OCI-LY3 (cell line): Measurements from ENCODE around the gene ZMYM5.

ENCODE experiments used
- H2AFZ ChIP-seq: fragments of 200-600, 300-600 bp; shearing (Covaris generic); 2 replicates; pipeline ENCODE4 v1.6.0; 2014; ENCODE audit warnings: antibody characterized with exemption, low read depth, low read length
- H3K27ac ChIP-seq: fragments of 200-600, 300-600 bp; sonication (generic); 2 replicates; pipeline ENCODE4 v1.5.1; 2014; ENCODE audit warnings: mild to moderate bottlenecking, low read length, moderate library complexity, mixed read lengths
- H3K27me3 ChIP-seq: fragments of 200-600, 300-600 bp; sonication (generic); 2 replicates; pipeline ENCODE4 v1.6.1; 2014; ENCODE audit warnings: low read depth, low read length, mixed read lengths
- H3K36me3 ChIP-seq: fragments of 200-600, 300-600 bp; sonication (generic); replicated peaks from 2 replicates; pipeline ENCODE3; 2014; ENCODE audit warnings: low read depth, low read length, mixed read lengths
- H3K4me1 ChIP-seq: fragments of 300-600, 200-600 bp; sonication (generic); 2 replicates; pipeline ENCODE4 v1.6.1; 2014; ENCODE audit warnings: low read length, mixed read lengths
- H3K4me2 ChIP-seq: fragments of 200-600, 300-600 bp; sonication (generic); 2 replicates; pipeline ENCODE4 v1.6.1; 2014; ENCODE audit warnings: low read length, mixed read lengths
- H3K4me3 ChIP-seq: fragments of 300-600, 200-600 bp; sonication (generic); 2 replicates; pipeline ENCODE4 v1.5.1; 2014; ENCODE audit warnings: antibody characterized with exemption, mild to moderate bottlenecking, low read length, moderate library complexity
- H3K79me2 ChIP-seq: fragments of 300-600, 200-600 bp; shearing (Covaris generic); 2 replicates; pipeline ENCODE4 v1.6.1; 2014; ENCODE audit warnings: mild to moderate bottlenecking, low read length, mixed read lengths
- H3K9ac ChIP-seq: fragments of 300-600, 200-600 bp; shearing (Covaris generic); 2 replicates; pipeline ENCODE4 v1.6.0; 2014; ENCODE audit warnings: mild to moderate bottlenecking, low read length, moderate library complexity
- H3K9me3 ChIP-seq: fragments of 200-600, 300-600 bp; shearing (Covaris generic); 2 replicates; pipeline ENCODE4 v1.6.1; 2014; ENCODE audit warnings: low read length, mixed read lengths; ENCODE audit not compliant: insufficient read depth
- H4K20me1 ChIP-seq: fragments of 200-600, 300-600 bp; sonication (generic); 2 replicates; pipeline ENCODE4 v1.6.1; 2016; ENCODE audit warnings: low read length, mixed read lengths; ENCODE audit not compliant: insufficient read depth
- EZH2phosphoT487 ChIP-seq: fragments of 200-600 bp; shearing (Covaris generic); IDR thresholded peaks from 2 replicates; pipeline ENCODE4 v1.6.1; 2018; ENCODE audit warnings: antibody characterized with exemption, mixed run types, low read depth
- TF ChIP-seq, protein P1 (sequence below): fragments of 200-600, 300-600 bp; sonication (generic); IDR thresholded peaks from 2 replicates; pipeline ENCODE4 v1.5.1; 2014; ENCODE audit warnings: antibody characterized with exemption, low read length, low read depth

ZMYM5 gene

DNA sequence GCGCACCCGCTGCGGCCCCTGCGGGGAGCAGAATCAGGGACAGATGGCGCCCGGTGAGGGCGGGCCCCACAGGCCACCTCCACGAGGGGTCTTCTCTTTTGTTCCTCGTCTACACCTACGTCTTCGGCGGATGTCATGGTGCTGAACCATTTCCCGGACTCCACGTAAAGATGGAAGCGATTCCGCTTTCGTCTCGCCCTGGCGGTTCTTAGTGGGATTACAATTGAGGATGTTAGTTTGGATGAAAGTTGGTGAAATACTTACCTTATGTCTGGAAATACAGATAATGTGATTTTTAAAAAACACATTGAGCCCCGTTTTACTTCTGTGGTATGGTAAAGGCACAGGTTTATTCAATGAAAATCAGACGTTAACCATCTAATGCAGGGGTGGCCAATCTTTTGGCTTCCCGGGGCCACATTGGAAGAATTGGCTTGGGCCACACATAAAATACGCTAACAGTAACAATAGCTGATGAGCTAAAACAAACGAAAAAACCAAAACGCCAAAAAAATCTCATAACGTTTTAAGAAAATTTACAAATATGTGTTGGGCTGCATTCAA is 1.4 kb upstream of the ZMYM5 start:
- Histone ChIP-seq H3K79me2 (peaks cover 30% of the 10 kb centered on the region), H3K36me3 (no peaks in the 10 kb centered on the region), H2AFZ (peak overlapping the region; percentile 14; the same call in 1 of the 2 replicates), H3K9ac (peak overlapping the region; percentile 74), H3K4me2 (peak overlapping the region; percentile 78), H3K27me3 (no peaks in the 10 kb centered on the region), H3K4me1 (peaks cover 21% of the 10 kb centered on the region), H4K20me1 (peaks cover 10% of the 10 kb centered on the region; the same call in 1 of the 2 replicates), H3K4me3 (peak overlapping the region; percentile 74), H3K27ac (peak overlapping the region; percentile 88), H3K9me3 (no peaks in the 10 kb centered on the region)
- no peak for TF ChIP-seq EZH2phosphoT487
- TF ChIP-seq, protein P1, sequence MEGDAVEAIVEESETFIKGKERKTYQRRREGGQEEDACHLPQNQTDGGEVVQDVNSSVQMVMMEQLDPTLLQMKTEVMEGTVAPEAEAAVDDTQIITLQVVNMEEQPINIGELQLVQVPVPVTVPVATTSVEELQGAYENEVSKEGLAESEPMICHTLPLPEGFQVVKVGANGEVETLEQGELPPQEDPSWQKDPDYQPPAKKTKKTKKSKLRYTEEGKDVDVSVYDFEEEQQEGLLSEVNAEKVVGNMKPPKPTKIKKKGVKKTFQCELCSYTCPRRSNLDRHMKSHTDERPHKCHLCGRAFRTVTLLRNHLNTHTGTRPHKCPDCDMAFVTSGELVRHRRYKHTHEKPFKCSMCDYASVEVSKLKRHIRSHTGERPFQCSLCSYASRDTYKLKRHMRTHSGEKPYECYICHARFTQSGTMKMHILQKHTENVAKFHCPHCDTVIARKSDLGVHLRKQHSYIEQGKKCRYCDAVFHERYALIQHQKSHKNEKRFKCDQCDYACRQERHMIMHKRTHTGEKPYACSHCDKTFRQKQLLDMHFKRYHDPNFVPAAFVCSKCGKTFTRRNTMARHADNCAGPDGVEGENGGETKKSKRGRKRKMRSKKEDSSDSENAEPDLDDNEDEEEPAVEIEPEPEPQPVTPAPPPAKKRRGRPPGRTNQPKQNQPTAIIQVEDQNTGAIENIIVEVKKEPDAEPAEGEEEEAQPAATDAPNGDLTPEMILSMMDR: peak; percentile 60

DNA sequence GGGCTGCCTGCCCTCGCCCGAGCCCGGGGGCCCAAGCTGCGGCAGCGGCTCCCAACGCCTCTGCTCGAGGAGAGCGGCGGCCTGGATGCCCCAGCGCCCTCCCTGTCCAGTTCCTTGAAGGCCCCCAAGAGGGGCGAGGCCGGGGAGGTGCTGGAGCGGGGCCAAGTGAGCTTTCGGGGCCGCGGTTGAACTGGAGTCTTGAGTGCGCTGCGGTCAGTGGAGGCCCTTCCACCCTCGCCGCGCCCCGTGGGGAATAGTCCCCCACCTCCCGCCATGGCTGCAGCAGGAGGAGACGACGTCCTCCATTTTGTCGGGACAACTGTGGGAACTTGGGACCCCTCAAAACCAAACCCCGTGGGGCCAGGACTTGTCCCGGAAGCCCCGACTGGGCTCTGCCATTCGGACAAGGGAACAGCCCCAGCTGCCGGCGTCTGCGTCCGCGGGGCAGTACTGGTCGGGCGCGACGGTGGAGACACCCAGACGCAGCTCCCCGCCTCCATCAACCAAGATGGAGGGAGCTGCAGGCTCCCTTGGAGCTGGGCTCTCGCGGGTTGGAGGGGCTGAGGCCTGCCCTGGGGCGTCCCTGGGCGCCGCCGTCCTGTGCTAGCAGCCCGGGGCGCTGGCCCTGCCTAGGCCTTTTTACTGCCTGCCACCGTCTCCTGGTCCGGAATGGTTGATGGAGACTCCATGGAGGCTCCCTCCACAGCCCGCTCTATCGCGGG is 736 bp upstream of the ZMYM5 start:
- Histone ChIP-seq H3K4me1 (peaks cover 21% of the 10 kb centered on the region), H2AFZ (peak overlapping the region; percentile 14; the same call in 1 of the 2 replicates), H3K4me2 (peak overlapping the region; percentile 78), H3K27me3 (no peaks in the 10 kb centered on the region), H3K4me3 (peak overlapping the region; percentile 74), H3K79me2 (peaks cover 35% of the 10 kb centered on the region), H3K9me3 (no peaks in the 10 kb centered on the region), H3K36me3 (no peaks in the 10 kb centered on the region), H3K9ac (peak overlapping the region; percentile 74), H3K27ac (peak overlapping the region; percentile 88), H4K20me1 (peaks cover 10% of the 10 kb centered on the region; the same call in 1 of the 2 replicates)
- TF ChIP-seq, protein P1: no peak
- no peak for TF ChIP-seq EZH2phosphoT487

DNA sequence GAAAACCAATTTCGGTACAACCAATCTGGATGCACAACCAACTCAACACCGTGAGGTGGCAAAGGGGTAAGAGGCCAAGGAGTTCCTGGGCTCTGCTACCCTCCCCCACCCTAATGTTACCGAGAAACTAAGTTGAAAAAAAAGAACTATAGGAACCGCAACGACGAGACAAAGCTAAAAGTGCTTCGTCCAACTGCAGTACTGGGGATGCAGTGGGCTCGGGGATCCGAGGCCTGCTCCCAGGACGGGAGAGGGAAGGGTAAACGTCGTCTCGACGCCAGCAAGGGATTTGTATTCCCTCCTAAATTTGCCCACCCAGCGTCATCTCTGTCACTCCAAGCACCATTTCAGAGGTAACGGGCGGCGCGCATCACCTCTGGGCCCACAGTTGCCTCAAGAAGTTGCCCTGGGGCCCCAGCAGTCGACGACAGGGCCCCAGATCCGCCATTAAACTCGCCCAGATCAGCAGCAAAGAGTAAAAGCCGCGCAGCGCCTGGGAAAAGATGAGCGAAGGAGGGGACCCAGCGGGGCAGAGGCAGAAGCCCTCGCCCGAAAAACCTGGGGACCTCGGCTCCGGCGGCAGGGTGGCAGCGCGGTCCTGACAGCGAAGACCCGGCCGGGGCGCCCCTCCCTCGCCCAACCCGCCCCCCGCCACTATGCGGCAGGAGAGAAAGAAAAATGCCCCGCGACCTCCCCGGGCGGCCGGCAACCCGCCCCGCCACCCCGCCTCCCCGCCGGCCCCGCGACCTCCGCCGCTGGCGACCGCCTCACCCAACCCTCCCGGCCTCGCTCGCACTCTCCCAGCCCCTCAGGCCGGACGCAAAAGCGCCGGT is 752 bp downstream of the ZMYM5 start:
- no peaks in the 10 kb centered on the region for H3K9me3 ChIP-seq
- peaks cover 50% of the 10 kb centered on the region for H3K79me2 ChIP-seq
- peak overlapping the region; percentile 49; the same call in 1 of the 2 replicates for H2AFZ ChIP-seq
- peak overlapping the region; percentile 87 for H3K27ac ChIP-seq
- TF ChIP-seq, protein P1: no peak
- TF ChIP-seq EZH2phosphoT487: no peak
- peak overlapping the region; percentile 84 for H3K4me2 ChIP-seq
- H3K9ac ChIP-seq: peak overlapping the region; percentile 93
- peaks cover 18% of the 10 kb centered on the region for H3K4me1 ChIP-seq
- H3K27me3 ChIP-seq: no peaks in the 10 kb centered on the region
- H3K36me3 ChIP-seq: peaks cover 10% of the 10 kb centered on the region
- H3K4me3 ChIP-seq: peak overlapping the region; percentile 92
- peaks cover 14% of the 10 kb centered on the region; the same call in 1 of the 2 replicates for H4K20me1 ChIP-seq
